Endodermal cell (in vitro differentiated cells): ENCODE results near the gene GNAQ. TPM values are rescaled to one million over a fixed set of nuclear protein-coding genes. Genes with fewer than 3 reads are reported as not detected.

Experiments used
- DNase-seq: peaks from one replicate; pipeline ENCODE4 v3.0.0-alpha.2; 2017
- H3K27ac ChIP-seq: 2 replicates; pipeline ENCODE4 v1.5.1; 2013; ENCODE audit warnings: mild to moderate bottlenecking, low read depth, low read length, moderate library complexity
- H3K27me3 ChIP-seq: 2 replicates; pipeline ENCODE4 v1.6.1; 2013; ENCODE audit warnings: mild to moderate bottlenecking, low read length, moderate library complexity; ENCODE audit not compliant: insufficient read depth, control insufficient read depth, poor library complexity, severe bottlenecking
- H3K36me3 ChIP-seq: 2 replicates; pipeline ENCODE4 v1.7.0; 2013; ENCODE audit warnings: mild to moderate bottlenecking, low read length, moderate library complexity; ENCODE audit not compliant: control insufficient read depth, insufficient read depth
- H3K4me1 ChIP-seq: one replicate; pipeline ENCODE4 v1.7.0; 2013; ENCODE audit warnings: low read length; ENCODE audit not compliant: control insufficient read depth, insufficient read depth
- H3K4me3 ChIP-seq: 2 replicates; pipeline ENCODE4 v1.5.1; 2013; ENCODE audit warnings: mild to moderate bottlenecking, low read length, moderate library complexity
- H3K9ac ChIP-seq: 2 replicates; pipeline ENCODE4 v1.6.1; 2013; ENCODE audit warnings: mild to moderate bottlenecking, low read length, moderate library complexity; ENCODE audit not compliant: poor library complexity, severe bottlenecking; ENCODE audit errors: extremely low read depth
- H3K9me3 ChIP-seq: 2 replicates; pipeline ENCODE4 v1.6.1; 2013; ENCODE audit warnings: mild to moderate bottlenecking, low read length, moderate library complexity; ENCODE audit not compliant: control insufficient read depth
- H3K27ac Mint-ChIP-seq: 2 replicates; pipeline ENCODE4 v1.8.0; 2020; ENCODE audit warnings: mixed read lengths
- H3K27me3 Mint-ChIP-seq: 2 replicates; pipeline ENCODE4 v1.8.0; 2021; ENCODE audit warnings: mild to moderate bottlenecking, mixed read lengths; ENCODE audit not compliant: insufficient read depth
- H3K36me3 Mint-ChIP-seq: 2 replicates; pipeline ENCODE4 v1.8.0; 2020; ENCODE audit warnings: low read depth, mixed read lengths
- H3K4me1 Mint-ChIP-seq: 2 replicates; pipeline ENCODE4 v1.8.0; 2020; ENCODE audit warnings: mixed read lengths
- H3K4me3 Mint-ChIP-seq: 2 replicates; pipeline ENCODE4 v1.8.0; 2020; ENCODE audit warnings: mild to moderate bottlenecking, moderate library complexity, mixed read lengths
- H3K9me3 Mint-ChIP-seq: 2 replicates; pipeline ENCODE4 v1.8.0; 2020; ENCODE audit warnings: mild to moderate bottlenecking, mixed read lengths
- CTCF ChIP-seq: fragments of 200-600 bp; sonication (generic); conservative IDR thresholded peaks from 2 replicates; pipeline ENCODE4 v1.5.0; 2021; ENCODE audit warnings: antibody characterized with exemption, mild to moderate bottlenecking
- WGBS, 2 experiments: methylation state at CpG; one replicate each; pipeline versions ENCODE4 v1.1.5 to v1.1.7; 2013; ENCODE audit warnings: missing lambda C conversion rate in 2 of 2, mixed read lengths in 1 of 2; ENCODE audit not compliant: insufficient coverage in 1 of 2, insufficient read length in 1 of 2; 5-methylcytosine and 5-hydroxymethylcytosine counted together
- total RNA-seq, 2 donors: library from RNA; stranded (reverse); fragmentation: NEBNext Ultra II Directional in 1 of 2; extraction: Animal tissue kit (Norgen Biotek cat#: 25700) in 1 of 2; gene quantifications; 2 replicates in 1 of 2; 3 replicates in 1 of 2; pipeline ENCODE4 v1.2.1, GENCODE V29; 2021

The GNAQ gene
- total RNA-seq, 2 donors from 2014 or later = 46.0 to 57.6 TPM

GRCh38 chr9:77982581-77983319 lies 48.9 kb downstream of the GNAQ start:
- H3K4me1 ChIP-seq = peaks cover 3% of the 10 kb centered on the region
- Mint-ChIP-seq H3K9me3 (no peaks in the 10 kb centered on the region), H3K4me3 (no peak overlapping the region), H3K4me1 (peaks cover 24% of the 10 kb centered on the region), H3K27ac (no peak overlapping the region), H3K27me3 (no peaks in the 10 kb centered on the region), H3K36me3 (peaks cover 1% of the 10 kb centered on the region)
- no peak overlapping the region for H3K9ac ChIP-seq
- H3K27ac ChIP-seq = no peak overlapping the region
- H3K9me3 ChIP-seq = no peaks in the 10 kb centered on the region
- DNase-seq = no peak
- no peak for TF ChIP-seq CTCF
- no peaks in the 10 kb centered on the region for H3K36me3 ChIP-seq
- no peak overlapping the region for H3K4me3 ChIP-seq
- 86 to 95% methylated on average over 1 to 3 of the region's 7 CpGs for WGBS, 2 experiments
- no peaks in the 10 kb centered on the region for H3K27me3 ChIP-seq

- Histone ChIP-seq H3K4me3 (no peak overlapping the region), H3K9ac (no peak overlapping the region), H3K27me3 (no peaks in the 10 kb centered on the region), H3K27ac (no peak overlapping the region), H3K36me3 (no peaks in the 10 kb centered on the region), H3K4me1 (peaks cover 7% of the 10 kb centered on the region), H3K9me3 (no peaks in the 10 kb centered on the region)
- Mint-ChIP-seq H3K27ac (no peak overlapping the region), H3K9me3 (no peaks in the 10 kb centered on the region), H3K4me1 (peaks cover 31% of the 10 kb centered on the region), H3K4me3 (no peak overlapping the region), H3K36me3 (peaks cover 1% of the 10 kb centered on the region), H3K27me3 (no peaks in the 10 kb centered on the region)
- 94 to 100% methylated on average over 1 of the region's 1 CpG for WGBS, 2 experiments
- DNase-seq = no peak
- TF ChIP-seq CTCF = no peak
Observed at GRCh38 chr9:77981907-77982306, 49.7 kb downstream of the GNAQ start.

GRCh38 chr9:77981332-77981731 lies 50.3 kb downstream of the GNAQ start:
- Histone ChIP-seq H3K27me3 (no peaks in the 10 kb centered on the region), H3K4me1 (peaks cover 7% of the 10 kb centered on the region), H3K9ac (no peak overlapping the region), H3K9me3 (no peaks in the 10 kb centered on the region), H3K27ac (no peak overlapping the region), H3K36me3 (no peaks in the 10 kb centered on the region), H3K4me3 (no peak overlapping the region)
- WGBS, 2 experiments = 89% methylated on average over 2 of the region's 2 CpGs; no CpG with 5 or more reads in 1 of the 2 experiments
- Mint-ChIP-seq H3K4me3 (no peak overlapping the region), H3K36me3 (peaks cover 1% of the 10 kb centered on the region), H3K4me1 (peaks cover 30% of the 10 kb centered on the region), H3K27me3 (no peaks in the 10 kb centered on the region), H3K27ac (no peak overlapping the region), H3K9me3 (no peaks in the 10 kb centered on the region)
- peak; percentile 39 for TF ChIP-seq CTCF
- no peak for DNase-seq
